ENCODE results near the gene PGPEP1. TPM values are rescaled to one million over a fixed set of nuclear protein-coding genes. Genes with fewer than 3 reads are reported as not detected.

PGPEP1 gene
- total RNA-seq, 1 donor from 2014 or later = 5.2 TPM

- Mint-ChIP-seq H3K4me3 (peak overlapping the region; percentile 4), H3K9me3 (no peaks in the 10 kb centered on the region), H3K36me3 (ENCODE audit: low read depth) (no peaks in the 10 kb centered on the region), H3K4me1 (peaks cover 14% of the 10 kb centered on the region), H3K27ac (ENCODE audit: unreplicated experiment) (no peak overlapping the region), H3K27me3 (ENCODE audit: low read depth) (peaks cover 56% of the 10 kb centered on the region)
- no peak for TF ChIP-seq CTCF (conservative IDR thresholded peaks at IDR 0.05)
- DNase-seq (ENCODE audit: low read depth, low spot score) = no peak
Observed at GRCh38 chr19:18338541-18338940, 1.9 kb upstream of the PGPEP1 start.

GRCh38 chr19:18339723-18340122 lies 675 bp upstream of the PGPEP1 start:
- DNase-seq (ENCODE audit: low read depth, low spot score) = no peak
- no peaks in the 10 kb centered on the region for H3K9me3 Mint-ChIP-seq
- peak; percentile 37 for TF ChIP-seq CTCF (conservative IDR thresholded peaks at IDR 0.05)
- peak overlapping the region; percentile 79 for H3K4me3 Mint-ChIP-seq
- no peaks in the 10 kb centered on the region for H3K36me3 Mint-ChIP-seq (ENCODE audit: low read depth)
- H3K27ac Mint-ChIP-seq (ENCODE audit: unreplicated experiment) = no peak overlapping the region
- H3K4me1 Mint-ChIP-seq = peaks cover 25% of the 10 kb centered on the region
- H3K27me3 Mint-ChIP-seq (ENCODE audit: low read depth) = peaks cover 68% of the 10 kb centered on the region

GRCh38 chr19:18340990-18341868 lies 831 bp downstream of the PGPEP1 start:
- no peak for DNase-seq (ENCODE audit: low read depth, low spot score)
- H3K9me3 Mint-ChIP-seq = no peaks in the 10 kb centered on the region
- H3K4me1 Mint-ChIP-seq = peaks cover 35% of the 10 kb centered on the region
- no peak for TF ChIP-seq CTCF (conservative IDR thresholded peaks at IDR 0.05)
- no peaks in the 10 kb centered on the region for H3K36me3 Mint-ChIP-seq (ENCODE audit: low read depth)
- H3K27ac Mint-ChIP-seq (ENCODE audit: unreplicated experiment) = no peak overlapping the region
- peak overlapping the region; percentile 66 for H3K4me3 Mint-ChIP-seq
- peaks cover 83% of the 10 kb centered on the region for H3K27me3 Mint-ChIP-seq (ENCODE audit: low read depth)

- DNase-seq (ENCODE audit: low read depth, low spot score) = no peak
- no peaks in the 10 kb centered on the region for H3K36me3 Mint-ChIP-seq (ENCODE audit: low read depth)
- H3K27ac Mint-ChIP-seq (ENCODE audit: unreplicated experiment) = no peak overlapping the region
- no peaks in the 10 kb centered on the region for H3K9me3 Mint-ChIP-seq
- H3K4me3 Mint-ChIP-seq = no peak overlapping the region
- no peak for TF ChIP-seq CTCF (conservative IDR thresholded peaks at IDR 0.05)
- peaks cover 86% of the 10 kb centered on the region for H3K27me3 Mint-ChIP-seq (ENCODE audit: low read depth)
- peaks cover 39% of the 10 kb centered on the region for H3K4me1 Mint-ChIP-seq
Observed at GRCh38 chr19:18342090-18342632, 1.8 kb downstream of the PGPEP1 start.

- Mint-ChIP-seq H3K4me1 (peaks cover 44% of the 10 kb centered on the region), H3K4me3 (peak overlapping the region; percentile 60), H3K27ac (ENCODE audit: unreplicated experiment) (peak overlapping the region; percentile 78), H3K36me3 (ENCODE audit: low read depth) (no peaks in the 10 kb centered on the region), H3K27me3 (ENCODE audit: low read depth) (peaks cover 92% of the 10 kb centered on the region), H3K9me3 (no peaks in the 10 kb centered on the region)
- TF ChIP-seq CTCF (conservative IDR thresholded peaks at IDR 0.05) = no peak
- DNase-seq (ENCODE audit: low read depth, low spot score) = no peak
Observed at GRCh38 chr19:18344582-18344950, 4.2 kb downstream of the PGPEP1 start.
